SKM-1 treated with dmso at 0.1 percent for 144 hours (cell line): ENCODE measurements around the gene PMPCA.
"Not testable (repeated sequence)": the region's sequence is repeated elsewhere in the genome, so short reads cannot be mapped to it uniquely, and the experiment has no call there.

Experiments used
- DNase-seq: peaks from one replicate; lab custom pipeline; 2025; ENCODE audit not compliant: unreplicated experiment; lab: John Stamatoyannopoulos, UW

Gene PMPCA

DNA sequence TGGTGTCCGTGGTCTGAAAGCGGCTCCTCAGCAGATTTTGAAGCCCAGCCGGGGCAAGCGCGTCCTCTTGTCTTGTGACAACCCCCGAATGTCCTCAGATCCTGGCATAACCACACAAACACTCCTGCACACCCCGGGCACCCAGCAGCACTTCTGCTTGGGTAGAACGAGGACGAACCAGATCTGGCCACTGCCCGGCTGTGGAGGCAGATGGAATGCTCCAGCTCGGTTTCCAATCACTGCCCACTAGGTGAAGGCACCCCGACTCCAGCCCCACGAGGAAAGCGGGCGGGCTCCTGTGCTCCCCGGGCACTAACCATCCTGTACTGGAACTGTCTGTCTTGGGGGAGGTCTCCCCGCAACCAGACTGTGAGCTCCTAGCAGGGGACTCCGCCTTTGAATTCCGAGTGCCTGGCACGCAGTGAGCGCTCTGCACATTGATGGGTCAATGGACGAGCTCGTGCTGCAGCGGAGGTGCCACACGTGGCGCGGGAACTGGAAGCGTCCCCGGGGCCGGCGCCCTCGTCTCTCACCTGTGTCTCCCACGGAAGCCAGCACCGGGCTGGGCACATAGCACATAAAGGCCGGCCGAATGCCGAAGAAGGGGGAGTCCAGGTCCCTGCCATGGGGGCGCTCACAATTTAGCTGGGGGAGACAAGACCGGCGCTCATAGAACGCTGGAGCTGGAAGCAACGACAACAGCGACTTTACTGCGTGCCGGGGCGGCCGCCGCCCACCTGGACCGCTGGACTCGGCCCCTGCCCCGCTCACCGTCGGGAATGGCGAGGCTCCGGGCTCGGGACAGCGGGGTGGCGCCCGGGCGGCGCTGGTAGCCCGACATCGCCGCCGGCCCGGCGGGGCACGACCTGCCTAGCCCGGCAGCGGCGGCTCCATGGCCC, 652 bp upstream of the PMPCA start:
- DNase-seq, result peak; percentile 6

DNA sequence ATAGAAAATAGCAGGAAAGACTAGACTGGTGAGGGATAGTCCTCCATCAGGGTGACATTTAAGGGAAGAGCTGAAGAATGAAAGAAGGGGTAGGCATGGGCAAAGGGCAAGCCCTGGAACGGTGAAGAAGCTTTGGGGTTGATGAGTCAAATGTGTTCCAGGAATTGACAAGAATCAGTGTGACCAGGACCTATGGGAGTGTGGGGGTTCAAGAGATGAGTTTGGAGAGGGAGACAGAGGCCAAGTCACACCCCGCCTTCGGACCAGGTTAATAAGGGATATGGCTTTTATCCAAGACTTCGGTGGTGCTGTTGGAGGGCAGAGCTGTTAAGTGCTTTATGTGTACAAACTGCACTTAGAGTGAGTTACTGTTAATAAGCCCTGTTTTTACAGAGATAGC, 920 bp downstream of the PMPCA start:
- no peak for DNase-seq

DNA sequence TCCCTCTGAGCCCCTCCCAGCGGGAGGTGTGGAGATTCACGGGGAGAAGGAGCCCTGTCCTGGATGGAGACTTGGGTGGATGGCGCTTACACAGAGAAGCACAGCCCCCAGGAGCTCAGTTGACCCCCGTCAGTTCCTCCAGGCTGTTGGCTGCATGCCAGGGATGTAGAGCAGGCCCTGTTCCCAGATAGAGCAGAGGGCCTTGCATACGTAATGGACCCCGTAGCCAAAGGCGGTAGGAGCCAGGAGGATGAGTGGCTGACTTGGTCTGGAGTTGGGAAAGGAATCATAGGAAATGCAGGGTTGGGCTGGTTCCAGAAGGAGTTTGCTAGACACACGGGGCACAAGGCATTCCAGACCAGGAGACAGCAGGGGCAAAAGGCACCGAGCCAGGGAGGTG, 2.5 kb downstream of the PMPCA start:
- DNase-seq, result no peak

DNA sequence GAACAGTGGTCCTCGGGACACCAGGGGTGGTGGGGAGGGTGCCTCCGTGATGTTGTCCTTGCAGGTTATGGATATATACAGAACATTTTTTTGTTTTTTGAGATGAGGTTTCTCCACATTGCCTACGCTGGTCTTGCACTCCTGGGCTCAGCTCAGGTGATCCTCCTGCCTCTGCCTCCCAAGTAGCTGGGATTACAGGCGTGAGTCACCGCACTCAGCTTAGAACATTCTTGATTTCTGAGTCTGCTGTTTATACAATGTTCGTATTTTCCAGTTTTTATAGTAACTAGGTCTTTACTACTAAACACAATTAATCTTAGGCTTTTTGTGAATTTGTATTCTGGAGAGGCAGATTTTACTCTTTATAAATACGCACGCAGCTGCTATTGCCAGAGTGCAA, 6.0 kb downstream of the PMPCA start:
- DNase-seq, result no peak

DNA sequence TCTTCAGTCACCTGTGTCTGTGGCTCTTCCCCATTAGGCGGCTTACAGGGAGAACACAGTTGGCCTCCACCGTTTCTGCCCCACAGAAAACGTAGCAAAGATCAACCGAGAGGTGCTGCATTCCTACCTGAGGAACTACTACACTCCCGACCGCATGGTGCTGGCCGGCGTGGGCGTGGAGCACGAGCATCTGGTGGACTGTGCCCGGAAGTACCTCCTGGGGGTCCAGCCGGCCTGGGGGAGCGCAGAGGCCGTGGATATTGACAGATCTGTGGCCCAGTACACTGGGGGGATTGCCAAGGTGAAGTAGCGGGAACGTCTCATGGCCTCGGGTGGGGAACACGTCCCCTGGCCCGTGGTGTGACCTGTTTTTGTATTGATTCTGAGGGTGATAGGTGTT, 6.5 kb downstream of the PMPCA start:
- DNase-seq, result no peak

DNA sequence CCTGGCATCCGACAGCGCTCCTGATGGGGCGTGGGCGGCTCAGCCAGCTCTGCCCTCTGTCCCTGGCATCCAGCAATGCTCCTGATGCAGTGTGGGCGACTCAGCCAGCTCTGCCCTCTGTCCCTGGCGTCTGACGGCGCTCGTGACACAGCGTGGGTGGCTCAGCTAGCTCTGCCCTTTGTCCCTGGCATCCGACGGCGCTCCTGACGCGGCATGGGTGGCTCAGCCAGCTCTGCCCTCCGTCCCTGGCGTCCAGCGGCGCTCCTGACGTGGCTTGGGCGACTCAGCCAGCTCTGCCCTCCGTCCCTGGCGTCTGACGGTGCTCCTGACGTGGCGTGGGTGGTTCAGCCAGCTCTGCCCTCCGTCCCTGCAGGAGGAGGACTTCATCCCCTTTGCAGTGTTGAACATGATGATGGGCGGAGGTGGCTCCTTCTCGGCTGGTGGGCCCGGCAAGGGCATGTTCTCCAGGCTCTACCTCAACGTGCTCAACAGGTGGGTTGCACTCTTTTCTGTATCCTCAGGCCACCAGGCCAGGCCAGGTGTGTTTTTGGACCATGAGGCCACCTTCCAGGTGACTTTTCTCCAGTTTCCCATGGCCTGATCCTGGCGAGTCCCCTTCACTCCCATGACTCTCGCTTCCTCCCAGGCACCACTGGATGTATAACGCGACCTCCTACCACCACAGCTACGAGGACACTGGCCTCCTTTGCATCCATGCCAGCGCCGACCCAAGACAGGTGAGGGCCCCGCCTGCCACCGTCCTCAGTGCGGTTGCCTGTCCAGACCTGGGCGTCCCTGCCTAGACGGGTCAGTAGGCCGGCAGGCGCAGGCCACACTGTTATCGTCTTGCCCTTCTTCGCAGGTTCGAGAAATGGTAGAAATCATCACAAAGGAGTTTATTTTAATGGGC, 8.0 kb downstream of the PMPCA start:
- DNase-seq, result no peak

DNA sequence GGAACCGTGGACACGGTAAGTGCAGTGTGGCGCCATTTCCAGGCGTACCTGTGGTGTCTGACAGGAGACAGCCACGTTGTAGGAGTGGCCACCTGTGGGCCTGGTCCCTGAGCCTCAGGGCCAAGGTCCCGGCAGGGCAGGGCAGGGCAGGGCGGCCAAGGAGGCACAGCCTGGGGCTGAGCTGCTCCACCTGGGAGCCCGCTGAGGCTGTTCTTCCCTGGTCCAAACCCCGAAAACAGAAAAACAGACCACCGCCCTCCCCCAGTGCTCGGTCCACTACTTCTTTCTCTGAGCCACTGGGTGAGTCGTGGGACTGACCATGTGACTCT, 8.6 kb downstream of the PMPCA start:
- DNase-seq, result no peak

DNA sequence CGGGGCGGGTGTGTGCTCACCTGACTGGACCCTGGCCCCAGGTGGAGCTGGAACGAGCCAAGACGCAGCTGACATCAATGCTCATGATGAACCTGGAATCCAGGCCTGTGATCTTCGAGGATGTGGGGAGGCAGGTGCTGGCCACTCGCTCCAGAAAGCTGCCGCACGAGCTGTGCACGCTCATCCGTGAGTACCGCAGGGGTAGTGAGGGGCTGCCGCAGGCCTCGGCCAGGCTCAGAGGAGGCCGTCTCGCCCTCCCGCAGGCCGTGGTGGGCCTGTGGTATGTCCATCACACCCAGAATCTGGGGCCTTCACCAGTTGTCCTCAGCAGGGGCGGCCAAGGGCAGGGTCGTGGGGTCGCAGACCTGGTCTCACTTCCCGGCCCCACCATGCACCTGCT, 11.3 kb downstream of the PMPCA start:
- no peak for DNase-seq

DNA sequence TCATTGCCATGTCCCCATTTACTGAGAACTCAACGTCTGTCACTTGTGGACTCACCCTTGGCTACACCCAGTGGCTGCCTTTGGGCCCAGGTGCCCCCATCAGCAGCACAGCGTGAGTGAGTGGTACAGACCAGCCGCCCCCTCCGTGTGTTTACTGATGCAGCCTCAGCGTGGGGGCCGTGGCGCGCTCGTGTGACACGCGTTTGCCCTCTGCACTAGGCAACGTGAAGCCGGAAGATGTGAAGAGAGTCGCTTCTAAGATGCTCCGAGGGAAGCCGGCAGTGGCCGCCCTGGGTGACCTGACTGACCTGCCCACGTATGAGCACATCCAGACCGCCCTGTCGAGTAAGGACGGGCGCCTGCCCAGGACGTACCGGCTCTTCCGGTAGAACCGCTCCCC, 12.4 kb downstream of the PMPCA start:
- no peak for DNase-seq

DNA sequence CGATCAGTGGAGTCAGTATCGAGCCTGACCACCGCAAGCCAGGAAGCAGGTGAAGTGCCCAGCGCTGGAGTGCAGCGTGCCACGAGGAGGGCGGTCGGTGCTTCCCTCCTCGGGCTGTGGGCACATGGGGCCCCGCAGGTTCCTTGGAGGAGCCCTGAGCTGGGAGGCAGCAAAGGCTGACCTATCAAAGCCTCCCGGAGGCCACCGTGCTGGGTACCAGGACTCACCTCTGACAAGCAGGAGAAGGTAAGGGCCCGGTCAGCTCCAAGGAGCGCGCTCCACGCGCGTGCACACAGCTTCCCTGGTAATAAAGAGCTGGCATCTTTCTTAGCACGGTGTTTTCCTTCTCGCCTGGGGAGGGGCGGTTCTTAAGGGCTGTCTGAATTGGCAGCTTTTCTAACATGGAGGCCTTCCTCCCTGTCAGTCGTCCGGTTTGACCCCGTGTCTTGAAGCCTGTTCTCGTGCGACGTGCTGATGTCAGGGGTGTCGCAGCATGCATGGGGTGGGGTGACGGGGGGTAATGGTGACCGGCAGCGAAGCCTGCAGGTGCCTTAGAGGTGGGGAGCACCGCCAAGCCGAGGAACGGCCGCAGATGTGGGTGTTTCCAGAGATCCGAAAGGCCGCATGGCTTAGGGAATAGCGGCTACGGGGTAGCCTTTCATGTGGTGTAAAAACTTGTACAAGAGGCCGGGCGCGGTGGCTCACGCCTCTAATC, 13.1 kb downstream of the PMPCA start:
- DNase-seq, result no peak

DNA sequence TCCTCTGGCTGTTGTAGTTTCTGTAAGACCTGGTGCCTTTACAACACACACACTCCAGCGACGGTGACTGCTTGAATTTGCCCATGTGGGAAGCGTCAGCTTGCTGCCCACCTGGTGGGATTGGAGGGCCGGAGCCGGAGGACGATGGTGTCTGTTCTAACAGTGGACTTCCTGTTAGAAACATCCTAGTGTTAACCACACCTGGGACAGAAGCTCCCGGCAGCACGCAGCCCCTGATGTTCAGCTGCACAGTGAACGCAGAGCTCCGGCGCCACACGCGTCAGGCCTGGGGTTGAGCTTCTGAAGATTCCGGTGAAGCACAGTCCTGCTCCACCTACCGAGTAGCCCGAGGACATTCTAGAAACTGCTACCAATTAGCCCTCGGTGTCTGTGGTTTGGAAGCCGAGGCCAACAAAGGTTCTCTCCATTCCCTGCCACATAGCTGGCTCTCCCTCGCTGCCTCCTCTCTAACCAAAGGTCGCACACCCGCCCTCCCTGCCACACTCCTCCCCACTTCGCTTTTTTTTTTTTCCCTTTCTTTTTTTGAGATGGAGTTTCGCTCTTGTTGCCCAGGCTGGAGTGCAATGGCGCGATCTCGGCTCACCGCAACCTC, 14.4 kb downstream of the PMPCA start:
- DNase-seq, result no peak

DNA sequence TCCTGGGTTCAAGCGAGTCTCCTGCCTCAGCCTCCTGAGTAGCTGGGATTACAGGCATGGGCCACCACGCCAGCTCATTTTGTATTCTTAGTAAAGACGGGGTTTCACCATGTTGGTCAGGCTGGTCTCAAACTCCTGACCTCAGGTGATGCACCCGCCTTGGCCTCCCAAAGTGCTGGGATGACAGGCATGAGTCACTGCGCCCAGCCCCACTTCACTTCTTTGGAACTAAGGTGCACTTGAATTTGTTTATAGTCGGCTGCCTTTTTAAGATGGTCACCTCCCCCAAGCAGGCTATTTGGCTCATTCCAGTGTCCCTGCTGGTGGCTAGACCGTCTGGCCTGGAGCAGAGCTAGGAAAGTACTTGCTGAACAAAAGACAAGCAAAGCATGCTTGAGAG, 14.9 kb downstream of the PMPCA start:
- DNase-seq, result not testable (repeated sequence)

DNA sequence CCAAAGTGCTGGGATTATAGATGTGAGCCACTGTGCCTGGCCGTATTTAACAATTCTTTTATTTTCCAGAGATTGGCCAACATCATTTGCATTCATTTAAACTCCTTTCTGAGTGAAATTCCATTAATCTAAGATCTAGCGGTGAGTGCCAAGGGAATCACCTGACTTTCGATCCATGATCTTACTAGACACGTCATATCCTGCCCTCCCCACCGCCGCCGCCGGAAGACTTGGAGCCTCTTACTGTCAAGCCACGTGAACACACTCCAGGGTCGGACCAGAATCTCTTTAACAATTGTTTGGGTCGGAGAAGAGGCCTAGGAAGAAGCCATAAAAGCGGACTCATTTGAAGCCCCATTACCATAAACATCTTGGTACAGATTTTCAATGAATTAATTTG, 16.3 kb downstream of the PMPCA start:
- no peak for DNase-seq

DNA sequence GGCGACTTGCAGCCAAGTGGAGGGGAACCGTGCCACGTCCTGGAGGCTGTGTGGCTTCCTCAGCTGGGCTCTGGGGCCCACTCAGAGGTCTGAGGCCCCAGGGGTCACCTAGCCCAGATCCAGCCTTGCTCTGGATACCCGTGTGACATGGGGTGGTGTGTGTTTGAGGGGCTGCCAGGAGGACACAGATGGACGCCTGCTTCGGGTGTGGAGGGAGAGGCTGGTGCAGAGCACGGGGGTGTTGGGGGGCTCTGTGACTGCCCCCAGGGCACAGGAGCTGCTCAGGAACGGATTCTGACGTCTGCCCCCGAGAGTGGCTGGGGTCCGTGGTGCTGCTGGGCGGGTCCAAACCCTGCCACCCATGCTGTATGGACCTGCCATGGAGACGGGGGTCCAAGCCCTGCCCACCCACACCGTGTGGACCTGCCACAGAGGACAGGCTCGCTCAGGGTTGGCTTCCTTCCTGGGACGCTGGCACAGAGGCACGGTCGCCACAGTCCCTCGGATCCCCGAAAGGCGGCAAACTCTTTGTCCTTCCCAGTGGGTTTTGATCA, 18.7 kb downstream of the PMPCA start:
- DNase-seq, result no peak

DNA sequence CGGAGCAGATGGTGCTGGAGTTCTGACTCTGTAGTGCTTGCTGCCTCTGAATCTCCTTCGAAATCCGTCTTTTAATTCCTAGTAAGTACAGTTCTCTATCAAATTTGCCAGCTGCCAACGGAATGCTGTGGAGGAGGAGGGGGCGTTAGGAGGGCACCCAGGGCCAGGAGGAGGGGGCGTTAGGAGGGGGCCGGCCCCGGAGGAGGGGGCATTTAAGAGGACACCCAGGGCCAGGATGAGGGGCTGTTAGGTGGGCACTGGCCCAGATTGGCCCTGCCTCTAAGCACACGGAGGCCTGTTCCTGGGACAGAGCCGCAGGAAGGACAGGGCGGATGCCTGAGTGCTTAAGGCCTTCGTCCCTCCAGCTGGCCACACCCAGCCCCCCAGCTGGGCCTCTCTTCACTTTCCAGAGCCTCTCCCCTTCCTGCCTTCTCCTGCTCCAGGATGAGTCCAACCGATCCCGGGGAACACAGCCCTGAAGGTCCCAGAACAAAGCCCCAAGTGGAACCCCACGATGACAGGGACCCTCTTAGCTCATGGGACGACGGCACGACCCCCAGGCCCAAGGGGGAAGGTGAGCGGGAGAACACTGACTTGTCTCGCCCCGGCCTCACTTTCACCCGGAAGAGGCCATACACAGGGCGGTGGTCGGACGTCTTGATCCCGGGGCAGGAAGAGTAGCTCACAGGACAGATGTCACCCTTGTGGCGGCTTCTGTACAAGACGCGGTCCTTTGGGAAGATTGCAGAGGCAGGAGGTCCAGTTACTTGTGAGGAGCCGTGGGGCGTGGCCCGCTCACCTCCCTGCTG, 19.4 kb downstream of the PMPCA start:
- DNase-seq, result no peak

DNA sequence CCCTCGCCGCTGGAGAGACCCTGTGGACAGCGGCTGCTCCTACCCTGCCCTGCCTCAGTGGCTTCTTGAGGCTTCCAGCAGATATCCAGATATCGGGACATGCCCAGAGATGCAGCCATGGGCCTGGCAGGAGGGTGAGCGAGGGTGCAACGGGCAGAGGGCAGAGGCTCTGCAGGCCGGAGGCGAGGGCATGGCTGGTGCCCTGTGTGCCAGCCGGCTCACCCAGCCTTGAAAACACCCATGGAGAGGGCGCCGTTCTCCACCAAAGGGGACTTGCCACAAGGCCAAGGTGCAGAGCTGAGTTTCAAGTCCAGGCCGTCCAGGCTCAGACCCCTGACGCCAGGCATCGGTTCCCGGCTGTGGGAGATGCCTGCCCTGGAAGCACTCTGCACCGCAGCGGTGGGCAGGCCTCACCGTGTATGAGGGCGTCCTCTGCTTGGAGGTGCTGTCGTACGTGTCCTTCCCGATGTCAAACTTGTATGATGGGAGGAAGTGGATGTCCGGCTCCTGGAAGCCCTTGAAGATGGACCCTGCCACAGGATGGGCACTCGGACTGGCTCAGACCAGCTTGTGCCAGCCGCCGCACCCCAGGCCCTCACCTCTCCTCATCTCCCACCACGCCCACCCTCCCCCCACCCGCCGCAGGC, 20.3 kb downstream of the PMPCA start:
- no peak for DNase-seq

DNA sequence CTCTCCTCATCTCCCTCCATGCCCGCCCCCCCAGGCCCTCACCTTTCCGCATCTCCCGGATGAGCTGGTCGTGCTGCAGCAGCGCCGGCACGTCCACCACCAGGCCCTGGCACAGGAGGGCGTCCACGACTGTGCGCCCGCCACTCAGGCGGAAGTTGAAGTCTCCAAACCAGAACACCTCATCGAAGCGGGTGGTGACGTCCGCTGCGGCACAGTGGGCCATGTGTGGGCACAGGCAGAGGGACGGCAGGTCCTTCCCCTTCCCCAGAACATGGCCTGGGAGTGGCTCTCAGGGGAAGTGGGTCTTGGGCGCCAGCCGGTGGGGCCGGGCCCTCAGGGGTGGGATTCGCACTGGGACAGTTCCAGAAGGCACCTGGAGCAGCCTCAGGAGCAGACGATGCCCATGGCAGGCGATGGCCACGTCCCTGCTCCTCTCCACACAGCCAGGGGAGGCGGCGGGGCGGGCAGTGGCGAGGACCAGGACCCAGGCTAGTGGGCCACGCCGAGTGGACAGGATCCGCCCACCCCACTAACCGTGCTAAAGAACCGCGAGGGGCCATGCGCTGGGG, 21.4 kb downstream of the PMPCA start:
- DNase-seq, result no peak

DNA sequence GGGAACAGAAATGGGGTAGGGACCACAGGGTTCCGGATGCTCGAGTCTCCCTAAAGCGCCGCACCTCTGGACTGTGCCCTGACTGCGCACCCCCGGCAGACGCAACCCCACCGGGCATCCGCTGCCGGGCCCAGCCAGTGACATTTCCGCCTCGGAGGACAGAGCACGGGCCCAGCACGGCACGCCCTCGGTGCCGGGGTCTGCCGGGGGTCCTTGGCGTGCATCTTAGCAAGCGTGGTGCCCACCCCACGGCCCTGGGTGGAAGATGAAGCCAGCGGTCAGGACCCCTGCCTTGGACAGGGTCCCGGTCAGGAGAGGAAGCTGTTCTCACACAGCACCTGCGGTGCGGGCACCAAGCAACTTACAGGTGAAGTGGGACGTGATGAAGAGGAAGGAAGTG, 22.1 kb downstream of the PMPCA start:
- DNase-seq, result no peak

DNA sequence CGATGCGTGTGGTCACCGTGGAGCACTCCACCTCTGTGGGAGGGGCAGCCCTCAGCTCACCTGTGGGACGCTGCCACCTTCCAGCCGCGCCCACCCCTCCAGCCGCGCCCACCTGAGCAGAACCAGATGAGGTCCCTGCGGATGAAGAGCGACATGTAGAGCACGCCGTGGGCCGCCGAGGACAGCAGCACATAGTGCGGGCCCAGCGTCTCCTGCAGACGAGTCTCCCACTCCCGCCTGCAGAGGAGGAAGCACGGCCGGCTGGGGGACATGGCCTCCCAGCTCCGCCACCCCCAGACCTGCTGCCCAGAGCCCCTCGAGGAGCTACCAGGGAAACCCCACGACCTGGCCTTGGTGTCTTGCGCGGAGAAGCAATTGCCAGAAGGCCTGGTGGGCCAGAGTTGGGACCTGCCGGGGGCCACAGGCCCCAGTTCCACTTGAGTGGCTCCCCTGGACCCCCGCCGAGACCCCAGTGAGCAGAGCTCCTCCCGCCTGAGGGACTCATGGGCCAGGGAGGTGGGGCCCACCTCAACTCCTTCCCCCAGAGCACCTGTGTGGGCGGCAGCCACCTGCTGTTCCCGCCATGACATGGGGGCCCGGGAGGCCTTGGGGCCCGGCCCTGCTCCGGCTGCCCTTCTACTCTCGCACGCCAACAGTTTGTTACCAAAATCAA, 22.7 kb downstream of the PMPCA start:
- no peak for DNase-seq
